WTC11 (cell line): ENCODE measurements around the gene LRRC18.

Experiments
- ESRRA ChIP-seq: sonication (generic); formaldehyde crosslinking; IDR thresholded peaks from 2 replicates; pipeline ENCODE4 v1.8.1; 2022; ENCODE audit warnings: mild to moderate bottlenecking, missing genetic modification reagents, borderline replicate concordance
- ETV6 ChIP-seq: sonication (generic); formaldehyde crosslinking; IDR thresholded peaks from 2 replicates; pipeline ENCODE4 v1.8.1; 2022; ENCODE audit warnings: mild to moderate bottlenecking, missing genetic modification reagents
- MAX ChIP-seq: sonication (generic); formaldehyde crosslinking; IDR thresholded peaks from 2 replicates; pipeline ENCODE4 v1.8.0; 2022; ENCODE audit warnings: mild to moderate bottlenecking, missing genetic modification reagents

GRCh38 chr10:48941427-48942075, 1.9 kb upstream of the LRRC18 start:
- TF ChIP-seq ETV6 (no peak), ESRRA (CRISPR knock-in tag) (no peak), MAX (CRISPR knock-in tag) (no peak)
